Measurements from ENCODE around the gene MYADML2. TPM values are rescaled to one million over a fixed set of nuclear protein-coding genes. Genes with fewer than 3 reads are reported as not detected.

The MYADML2 gene
- total RNA-seq, 2 experiments from 2014 or later, result not detected

- TF ChIP-seq CTCF (IDR thresholded peaks at IDR 0.05), result no peak
- H3K4me1 Mint-ChIP-seq (ENCODE audit: low read depth), result no peaks in the 10 kb centered on the region
- ChIA-PET POLR2A (no interaction called here), CTCF (interaction anchor here (1.2 kb wide), 1 partner anchor 95 kb away, joined by 4 read pairs; the partner anchor contains the start of gene RAC3)
- Histone ChIP-seq H3K36me3 (ENCODE audit: insufficient read depth, low read length) (no peaks in the 10 kb centered on the region), H3K4me3 (ENCODE audit: low read length) (no peak overlapping the region), H3K27ac (ENCODE audit: low read depth in 1 of 2, low read length in 2 of 2) (no peak overlapping the region), H3K9me3 (ENCODE audit: control insufficient read depth in 1 of 2, insufficient read depth in 1 of 2, low read length in 2 of 2) (no peaks in the 10 kb centered on the region), H3K4me1 (ENCODE audit: insufficient read depth, low read length) (peaks cover 16% of the 10 kb centered on the region), H3K27me3 (ENCODE audit: control insufficient read depth in 1 of 2, insufficient read depth in 2 of 2, low read length in 2 of 2) (peaks cover 3% of the 10 kb centered on the region in 2 experiments)
- H3K36me3 Mint-ChIP-seq (ENCODE audit: low read depth), result no peaks in the 10 kb centered on the region
- H3K9me3 Mint-ChIP-seq, result no peaks in the 10 kb centered on the region
- no peak for DNase-seq
- H3K4me3 Mint-ChIP-seq, result peak overlapping the region; percentile 45
- no peak for ATAC-seq (ENCODE audit: poor library complexity)
- H3K27ac Mint-ChIP-seq, result no peak overlapping the region
- peaks cover 20% of the 10 kb centered on the region for H3K27me3 Mint-ChIP-seq
- intact Hi-C loops (cut with DNase I, micrococcal nuclease), result no loop called here
These were observed 11.3 kb downstream of the MYADML2 start for GRCh38 chr17:81935709-81936084.

- no peak for TF ChIP-seq CTCF (IDR thresholded peaks at IDR 0.05)
- Histone ChIP-seq H3K27me3 (ENCODE audit: control insufficient read depth in 1 of 2, insufficient read depth in 2 of 2, low read length in 2 of 2) (peaks cover 3% of the 10 kb centered on the region in 2 experiments), H3K4me3 (ENCODE audit: low read length) (no peak overlapping the region), H3K4me1 (ENCODE audit: insufficient read depth, low read length) (peaks cover 16% of the 10 kb centered on the region), H3K36me3 (ENCODE audit: insufficient read depth, low read length) (no peaks in the 10 kb centered on the region), H3K27ac (ENCODE audit: low read depth in 1 of 2, low read length in 2 of 2) (no peak overlapping the region), H3K9me3 (ENCODE audit: control insufficient read depth in 1 of 2, insufficient read depth in 1 of 2, low read length in 2 of 2) (no peaks in the 10 kb centered on the region)
- Mint-ChIP-seq H3K4me1 (ENCODE audit: low read depth) (no peaks in the 10 kb centered on the region), H3K36me3 (ENCODE audit: low read depth) (no peaks in the 10 kb centered on the region), H3K27me3 (peaks cover 15% of the 10 kb centered on the region), H3K4me3 (no peak overlapping the region), H3K9me3 (no peaks in the 10 kb centered on the region), H3K27ac (no peak overlapping the region)
- DNase-seq (no peak), ATAC-seq (ENCODE audit: poor library complexity) (no peak)
- POLR2A ChIA-PET, result no interaction called here
- CTCF ChIA-PET, result interaction anchor here (1.9 kb wide), 1 partner anchor 25 kb away, joined by 6 read pairs; no protein-coding TSS in a partner anchor
- intact Hi-C loops (cut with DNase I, micrococcal nuclease), result no loop called here
These were observed 12.0 kb downstream of the MYADML2 start for GRCh38 chr17:81934850-81935708.

GRCh38 chr17:81934098-81934757 lies 12.8 kb downstream of the MYADML2 start:
- H3K27me3 ChIP-seq (ENCODE audit: control insufficient read depth in 1 of 2, insufficient read depth in 2 of 2, low read length in 2 of 2), result peaks cover 8% of the 10 kb centered on the region in 2 experiments
- POLR2A ChIA-PET, result no interaction called here
- H3K4me1 ChIP-seq (ENCODE audit: insufficient read depth, low read length), result peaks cover 17% of the 10 kb centered on the region
- no peaks in the 10 kb centered on the region for H3K9me3 Mint-ChIP-seq
- H3K9me3 ChIP-seq (ENCODE audit: control insufficient read depth in 1 of 2, insufficient read depth in 1 of 2, low read length in 2 of 2), result no peaks in the 10 kb centered on the region
- H3K27ac Mint-ChIP-seq, result no peak overlapping the region
- H3K4me1 Mint-ChIP-seq (ENCODE audit: low read depth), result no peaks in the 10 kb centered on the region
- intact Hi-C loops (cut with DNase I, micrococcal nuclease), result no loop called here
- peak overlapping the region; percentile 7 for H3K4me3 Mint-ChIP-seq
- TF ChIP-seq CTCF (IDR thresholded peaks at IDR 0.05), result no peak
- H3K27ac ChIP-seq (ENCODE audit: low read depth in 1 of 2, low read length in 2 of 2), result no peak overlapping the region
- no peak for ATAC-seq (ENCODE audit: poor library complexity)
- CTCF ChIA-PET, result interaction anchor here (1.9 kb wide), 1 partner anchor 25 kb away, joined by 6 read pairs; no protein-coding TSS in a partner anchor
- no peaks in the 10 kb centered on the region for H3K36me3 Mint-ChIP-seq (ENCODE audit: low read depth)
- H3K36me3 ChIP-seq (ENCODE audit: insufficient read depth, low read length), result no peaks in the 10 kb centered on the region
- no peak overlapping the region for H3K4me3 ChIP-seq (ENCODE audit: low read length)
- peaks cover 16% of the 10 kb centered on the region for H3K27me3 Mint-ChIP-seq
- DNase-seq, result no peak

All from CD4-positive, alpha-beta T cell (primary cell).